Muscle layer of colon (tissue), 2 donors: ENCODE measurements around the gene AUTS2.

ENCODE experiments used
- H3K27ac ChIP-seq: one replicate; pipeline ENCODE4 v1.7.0; 2013; ENCODE audit warnings: low read depth, mild to moderate bottlenecking, low read length, moderate library complexity
- H3K27me3 ChIP-seq, 2 donors: one replicate each; pipeline ENCODE4 v1.7.0; 2013; ENCODE audit warnings: low read length in 2 of 2, mild to moderate bottlenecking in 2 of 2; ENCODE audit not compliant: insufficient read depth in 2 of 2, control insufficient read depth in 1 of 2
- H3K36me3 ChIP-seq: one replicate; pipeline ENCODE4 v1.7.0; 2013; ENCODE audit warnings: mild to moderate bottlenecking, low read length; ENCODE audit not compliant: insufficient read depth
- H3K4me1 ChIP-seq: one replicate; pipeline ENCODE4 v1.7.0; 2013; ENCODE audit warnings: mild to moderate bottlenecking, low read length; ENCODE audit not compliant: insufficient read depth
- H3K4me3 ChIP-seq, 2 donors: one replicate each; pipeline ENCODE4 v1.7.0; 2013; ENCODE audit warnings: low read length in 2 of 2, low read depth in 1 of 2, mild to moderate bottlenecking in 1 of 2, moderate library complexity in 1 of 2
- H3K9ac ChIP-seq: one replicate; pipeline ENCODE4 v1.7.0; 2013; ENCODE audit warnings: low read length
- H3K9me3 ChIP-seq: one replicate; pipeline ENCODE4 v1.7.0; 2013; ENCODE audit warnings: mild to moderate bottlenecking, low read length
- donor health status: abdominal sarcoma.
- donor health status: Adenocarcinoma of cecum.

Gene AUTS2

GRCh38 chr7:70091362-70091761 lies 493.1 kb downstream of the AUTS2 start:
- no peaks in the 10 kb centered on the region for H3K27me3 ChIP-seq
- H3K27ac ChIP-seq = no peak overlapping the region

GRCh38 chr7:70092314-70093204 lies 494.3 kb downstream of the AUTS2 start:
- Histone ChIP-seq H3K27ac (no peak overlapping the region), H3K9me3 (no peaks in the 10 kb centered on the region), H3K4me3 (no peak overlapping the region)

More at GRCh38 chr7:70091362-70091761, 493.1 kb downstream of the AUTS2 start:
- no peak overlapping the region for H3K4me3 ChIP-seq
- H3K36me3 ChIP-seq = no peaks in the 10 kb centered on the region
- no peak overlapping the region for H3K9ac ChIP-seq
- no peaks in the 10 kb centered on the region for H3K9me3 ChIP-seq
- peaks cover 34% of the 10 kb centered on the region for H3K4me1 ChIP-seq

GRCh38 chr7:70093205-70093904 lies 495.1 kb downstream of the AUTS2 start:
- Histone ChIP-seq H3K27me3 (no peaks in the 10 kb centered on the region), H3K36me3 (no peaks in the 10 kb centered on the region), H3K4me1 (peaks cover 39% of the 10 kb centered on the region), H3K4me3 (no peak overlapping the region), H3K9ac (no peak overlapping the region), H3K27ac (no peak overlapping the region), H3K9me3 (no peaks in the 10 kb centered on the region)

More at GRCh38 chr7:70092314-70093204, 494.3 kb downstream of the AUTS2 start:
- Histone ChIP-seq H3K27me3 (no peaks in the 10 kb centered on the region), H3K4me1 (peaks cover 35% of the 10 kb centered on the region), H3K36me3 (no peaks in the 10 kb centered on the region), H3K9ac (no peak overlapping the region)

- no peaks in the 10 kb centered on the region for H3K9me3 ChIP-seq
- H3K9ac ChIP-seq = no peak overlapping the region
- H3K27me3 ChIP-seq = no peaks in the 10 kb centered on the region
- H3K36me3 ChIP-seq = no peaks in the 10 kb centered on the region
- H3K4me1 ChIP-seq = peaks cover 39% of the 10 kb centered on the region
- H3K27ac ChIP-seq = no peak overlapping the region
- H3K4me3 ChIP-seq = no peak overlapping the region
Measured at GRCh38 chr7:70094831-70095230, 496.6 kb downstream of the AUTS2 start.

GRCh38 chr7:70097645-70098044 lies 499.4 kb downstream of the AUTS2 start:
- Histone ChIP-seq H3K27me3 (no peaks in the 10 kb centered on the region), H3K27ac (no peak overlapping the region), H3K4me3 (no peak overlapping the region), H3K4me1 (peaks cover 23% of the 10 kb centered on the region), H3K36me3 (no peaks in the 10 kb centered on the region), H3K9me3 (no peaks in the 10 kb centered on the region), H3K9ac (no peak overlapping the region)

GRCh38 chr7:70098133-70098561 lies 499.9 kb downstream of the AUTS2 start:
- Histone ChIP-seq H3K4me1 (peaks cover 20% of the 10 kb centered on the region), H3K36me3 (no peaks in the 10 kb centered on the region), H3K9me3 (no peaks in the 10 kb centered on the region), H3K27me3 (no peaks in the 10 kb centered on the region), H3K4me3 (no peak overlapping the region), H3K9ac (no peak overlapping the region), H3K27ac (no peak overlapping the region)

- Histone ChIP-seq H3K27ac (no peak overlapping the region), H3K9ac (no peak overlapping the region), H3K4me3 (no peak overlapping the region), H3K9me3 (no peaks in the 10 kb centered on the region), H3K27me3 (no peaks in the 10 kb centered on the region), H3K36me3 (no peaks in the 10 kb centered on the region), H3K4me1 (peaks cover 11% of the 10 kb centered on the region)
Measured at GRCh38 chr7:70098905-70099672, 500.8 kb downstream of the AUTS2 start.

- no peak overlapping the region for H3K9ac ChIP-seq
- H3K27me3 ChIP-seq = no peaks in the 10 kb centered on the region
- no peaks in the 10 kb centered on the region for H3K9me3 ChIP-seq
- no peak overlapping the region for H3K27ac ChIP-seq
- H3K36me3 ChIP-seq = no peaks in the 10 kb centered on the region
- H3K4me3 ChIP-seq = no peak overlapping the region
- no peaks in the 10 kb centered on the region for H3K4me1 ChIP-seq
Measured at GRCh38 chr7:70104243-70104642, 506.0 kb downstream of the AUTS2 start.

GRCh38 chr7:70113078-70113477 lies 514.8 kb downstream of the AUTS2 start:
- Histone ChIP-seq H3K4me1 (no peaks in the 10 kb centered on the region), H3K9me3 (no peaks in the 10 kb centered on the region), H3K27ac (no peak overlapping the region), H3K9ac (no peak overlapping the region), H3K36me3 (no peaks in the 10 kb centered on the region), H3K27me3 (no peaks in the 10 kb centered on the region), H3K4me3 (no peak overlapping the region)

GRCh38 chr7:70113536-70113935 lies 515.3 kb downstream of the AUTS2 start:
- Histone ChIP-seq H3K9ac (no peak overlapping the region), H3K27me3 (no peaks in the 10 kb centered on the region), H3K27ac (no peak overlapping the region), H3K36me3 (no peaks in the 10 kb centered on the region), H3K4me1 (no peaks in the 10 kb centered on the region), H3K4me3 (no peak overlapping the region), H3K9me3 (no peaks in the 10 kb centered on the region)

GRCh38 chr7:70114806-70115205 lies 516.5 kb downstream of the AUTS2 start:
- Histone ChIP-seq H3K4me3 (no peak overlapping the region), H3K36me3 (no peaks in the 10 kb centered on the region), H3K27ac (no peak overlapping the region), H3K4me1 (no peaks in the 10 kb centered on the region), H3K9me3 (no peaks in the 10 kb centered on the region), H3K9ac (no peak overlapping the region), H3K27me3 (no peaks in the 10 kb centered on the region)
